SKM-1 (cell line): ENCODE data around the gene WASF1.
"Not testable (repeated sequence)": the region's sequence is repeated elsewhere in the genome, so short reads cannot be mapped to it uniquely, and the experiment has no call there.

Experiments
- DNase-seq: peaks from one replicate; lab custom pipeline; 2025; ENCODE audit not compliant: unreplicated experiment; lab: John Stamatoyannopoulos, UW

Gene WASF1

DNA sequence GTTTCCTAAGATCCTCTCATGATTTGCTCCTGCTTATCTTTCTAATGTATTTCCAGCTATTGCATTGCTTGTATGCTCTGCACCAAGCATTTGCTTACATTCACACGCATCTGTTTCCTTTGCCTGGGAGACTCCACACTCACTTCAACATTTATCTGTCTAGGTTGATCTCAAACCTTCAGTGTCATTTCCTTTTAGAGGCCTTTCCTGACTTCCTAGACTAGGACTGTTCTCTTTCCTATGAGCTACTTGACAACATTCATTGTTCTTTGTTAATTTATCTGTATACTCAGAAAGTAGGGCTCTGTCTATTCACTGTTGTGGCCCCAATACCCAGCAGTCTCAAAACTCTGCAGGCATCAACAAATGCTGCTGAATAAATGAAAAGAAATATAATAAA, 84.4 kb downstream of the WASF1 start:
- no peak for DNase-seq

DNA sequence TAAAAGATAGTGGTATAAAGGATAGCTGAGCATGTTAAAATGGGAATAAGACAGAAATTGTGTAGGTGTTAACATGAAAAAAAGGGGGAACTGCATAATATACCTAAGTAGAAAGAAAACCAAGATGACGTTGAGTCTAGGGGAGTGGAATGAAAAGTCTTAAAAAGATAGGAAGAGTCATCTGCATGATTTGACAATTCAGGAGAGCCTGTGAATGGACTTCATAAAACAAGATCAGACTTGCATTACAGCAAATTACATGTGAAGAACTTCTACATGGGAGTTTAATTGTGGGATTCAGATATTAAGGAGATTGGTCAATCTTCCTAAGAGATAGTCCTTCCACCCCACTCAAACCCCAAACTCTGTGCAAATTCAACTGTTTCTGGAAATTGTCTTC, 85.5 kb downstream of the WASF1 start:
- DNase-seq: no peak

GRCh38 chr6:110090876-110091275, 88.6 kb downstream of the WASF1 start:
- DNase-seq: no peak

GRCh38 chr6:110089323-110089722, 90.1 kb downstream of the WASF1 start:
- no peak for DNase-seq

DNA sequence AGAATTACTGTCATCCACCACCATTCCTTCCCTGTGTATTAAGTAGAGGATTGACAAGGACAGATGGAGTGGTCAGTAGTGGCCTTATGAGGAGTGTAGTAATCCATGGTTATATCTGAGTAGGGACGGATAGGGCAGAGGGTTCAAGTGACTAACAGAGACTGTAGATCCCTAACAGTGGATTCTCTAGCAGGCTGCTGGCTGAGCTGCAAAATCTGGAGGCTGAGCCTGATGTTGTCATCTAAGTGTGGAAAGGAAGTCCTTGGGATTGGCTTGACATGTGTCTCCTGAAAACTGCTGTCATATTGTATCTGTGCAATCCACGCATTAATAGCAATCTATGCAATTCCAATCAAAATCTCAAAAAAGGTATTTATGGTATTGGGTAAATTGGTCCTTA, 94.2 kb downstream of the WASF1 start:
- no peak for DNase-seq

DNA sequence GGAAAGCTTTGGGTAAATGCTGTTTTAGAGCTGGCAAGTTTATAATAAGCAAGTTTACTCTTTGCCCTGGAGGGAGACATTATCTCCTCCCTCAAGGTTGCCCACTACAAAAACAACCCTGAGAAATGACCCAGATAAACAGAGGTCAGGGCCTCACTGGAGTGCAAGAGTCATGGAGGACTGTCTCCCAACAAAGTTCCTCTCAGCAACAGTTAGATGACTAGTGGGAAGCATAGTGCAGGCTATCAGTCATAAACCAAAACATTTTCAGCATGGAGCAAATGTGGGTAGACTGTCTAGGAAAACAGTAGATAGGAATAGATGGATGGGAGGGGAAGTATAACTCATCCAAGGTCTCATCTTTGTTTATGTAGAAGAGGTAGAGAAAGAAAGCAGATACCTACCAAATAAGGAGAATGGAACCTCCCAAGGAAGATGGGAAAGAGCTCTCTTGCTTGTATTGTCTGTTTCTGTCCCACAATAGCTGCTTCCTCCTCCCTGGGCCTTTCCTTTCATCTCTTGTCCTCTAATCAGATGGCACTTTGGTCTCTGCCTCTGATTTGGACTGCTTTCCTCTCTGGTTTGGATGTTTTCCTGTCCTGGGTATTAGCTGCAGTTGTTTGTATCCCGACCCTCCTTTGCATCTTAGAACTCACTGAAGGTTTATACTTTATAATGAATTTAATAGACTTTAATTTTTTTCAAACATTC, 95.4 kb downstream of the WASF1 start:
- no peak for DNase-seq

DNA sequence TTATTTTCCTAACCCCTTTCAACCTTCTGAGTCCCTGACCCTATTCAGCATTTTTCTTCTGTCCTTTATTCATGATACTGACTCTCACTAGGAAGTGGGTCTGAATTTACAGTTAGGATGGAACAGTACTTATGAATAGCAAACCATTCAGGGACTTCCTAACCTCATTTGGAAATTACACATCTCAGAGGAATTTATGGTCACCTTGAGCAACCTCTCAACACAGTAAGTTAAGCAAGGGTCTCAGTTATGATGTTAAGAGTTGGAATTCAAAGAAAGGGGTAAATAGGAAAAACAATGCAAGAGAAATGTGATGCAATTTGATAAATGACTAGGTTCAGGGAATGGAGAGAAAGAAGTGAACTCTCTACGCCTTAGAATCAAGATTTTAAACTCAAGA, 104.1 kb downstream of the WASF1 start:
- no peak for DNase-seq

- DNase-seq: not testable (repeated sequence)
Observed at GRCh38 chr6:110073474-110073873, 106.0 kb downstream of the WASF1 start.

GRCh38 chr6:110068592-110068967, 110.9 kb downstream of the WASF1 start:
- no peak for DNase-seq

DNA sequence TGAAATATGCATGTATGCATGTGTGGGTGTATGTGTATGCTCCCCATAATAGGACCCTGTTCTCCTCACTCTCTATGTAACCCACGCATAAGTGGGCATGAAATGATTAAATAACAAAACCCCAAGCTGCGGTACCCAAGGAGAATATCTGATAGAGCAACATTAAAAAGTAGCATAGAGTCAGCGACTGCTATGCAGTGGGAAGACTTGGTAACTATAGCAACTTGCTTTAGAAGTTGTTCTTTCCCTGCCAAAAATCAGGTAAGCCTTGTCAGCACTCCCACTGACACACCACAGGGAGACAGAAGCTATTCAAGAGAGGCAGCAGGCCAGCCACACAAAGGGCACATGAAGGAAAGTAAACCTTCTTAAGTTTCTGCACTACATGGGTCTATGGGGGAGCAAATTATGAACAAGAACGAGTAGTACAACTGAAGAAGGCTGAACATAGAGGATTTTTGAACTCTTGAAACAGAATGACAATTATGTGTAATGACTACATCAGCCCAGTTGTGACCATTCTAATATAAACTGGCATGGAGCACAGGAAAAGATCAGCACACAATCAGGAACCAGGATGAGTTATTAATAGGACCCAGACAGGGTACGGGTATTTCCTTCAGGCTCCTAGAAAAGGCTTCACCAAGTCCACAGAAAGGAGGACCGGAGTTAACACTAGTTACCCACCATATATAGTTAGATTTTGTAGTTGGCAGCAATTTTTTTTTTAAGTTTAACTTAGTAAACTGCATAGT, 111.5 kb downstream of the WASF1 start:
- no peak for DNase-seq

- no peak for DNase-seq
Observed at GRCh38 chr6:110064744-110065524, 114.5 kb downstream of the WASF1 start.

- no peak for DNase-seq
Observed at GRCh38 chr6:110063594-110064263, 115.7 kb downstream of the WASF1 start.

GRCh38 chr6:110055387-110055735, 124.1 kb downstream of the WASF1 start:
- no peak for DNase-seq

DNA sequence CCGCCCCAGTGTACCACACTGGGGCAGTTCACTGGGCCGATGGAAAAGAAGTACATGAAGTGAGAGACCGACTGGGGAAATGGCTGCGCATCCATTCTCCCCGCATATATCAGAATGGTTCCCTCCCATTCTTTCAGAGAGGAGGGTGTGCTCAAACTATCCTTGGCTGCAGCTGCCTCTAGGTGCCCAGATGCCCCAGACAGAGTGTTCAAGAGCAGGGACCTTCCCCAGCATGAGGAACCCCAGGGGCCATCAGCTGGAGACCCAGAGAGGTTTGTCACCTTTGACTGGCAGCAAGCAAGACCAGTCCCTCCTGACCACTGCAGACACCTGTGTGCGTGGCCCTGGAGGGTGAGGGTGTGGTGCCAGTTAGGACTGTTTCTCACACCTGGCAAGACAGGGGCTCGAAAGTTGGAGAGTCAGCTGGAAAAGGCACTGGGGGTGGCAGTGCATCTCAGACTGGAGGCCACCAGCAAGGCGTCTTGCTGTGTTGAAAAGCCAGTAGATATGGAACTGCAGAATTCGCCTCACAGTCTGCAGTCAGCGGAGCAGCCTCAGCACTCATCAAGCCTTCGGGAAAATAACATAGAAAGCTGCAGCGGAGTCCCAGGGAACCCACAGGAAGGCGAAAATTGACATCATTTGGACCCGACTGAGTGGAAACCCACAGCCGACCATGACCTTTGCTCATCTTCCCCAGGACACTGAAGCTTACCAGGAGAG, 124.6 kb downstream of the WASF1 start:
- DNase-seq: no peak

DNA sequence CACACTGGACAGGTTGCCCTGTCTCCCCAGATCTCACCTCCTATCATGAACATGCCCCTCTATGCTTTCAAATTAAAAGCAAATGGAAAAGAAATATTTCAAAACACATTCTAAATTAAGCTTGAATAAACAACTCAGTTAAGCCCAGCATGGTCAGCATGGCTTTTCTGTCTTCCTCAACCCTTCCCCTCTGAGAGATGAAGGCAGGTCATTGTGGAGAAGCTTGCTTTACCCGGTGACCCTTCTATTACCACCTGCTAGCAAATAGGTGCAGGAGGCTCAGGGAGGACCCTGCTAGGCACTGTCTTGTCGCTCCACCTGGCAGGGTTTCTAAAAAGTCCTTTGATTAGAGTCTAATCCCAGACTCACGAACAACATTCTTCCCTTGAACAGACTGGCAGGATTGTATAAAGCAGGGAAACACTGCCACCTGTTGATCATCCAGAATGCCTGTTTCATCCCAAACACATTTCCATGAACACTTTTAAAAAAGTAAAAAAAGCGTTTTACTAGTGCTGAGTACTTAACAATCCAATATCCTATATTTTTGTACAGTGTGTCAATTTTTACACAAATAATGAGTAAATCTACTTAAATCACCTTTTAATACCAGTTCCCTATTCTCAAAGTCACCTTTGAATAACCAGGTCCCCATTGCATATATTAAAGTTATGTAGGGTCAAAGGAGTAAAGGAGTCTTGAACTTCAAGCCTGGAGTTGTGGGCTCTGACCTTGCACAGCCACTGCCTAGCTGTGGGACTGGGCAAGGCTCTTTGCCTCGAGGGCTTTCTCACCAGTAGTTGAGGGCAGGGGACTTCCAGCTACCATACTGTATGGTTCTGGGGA, 125.9 kb downstream of the WASF1 start:
- no peak for DNase-seq

- DNase-seq: no peak
Observed at GRCh38 chr6:110050440-110050813, 129.0 kb downstream of the WASF1 start.
